Vagina (tissue), 2 donors: ENCODE measurements around the gene HCFC1. TPM values are rescaled to one million over a fixed set of nuclear protein-coding genes. Genes with fewer than 3 reads are reported as not detected.

Experiments
- DNase-seq, 2 donors: peaks; one replicate each; pipeline ENCODE4 v3.0.0-alpha.2; 2017; ENCODE audit errors: extremely low spot score in 2 of 2
- H3K27ac ChIP-seq: fragments of 200-600 bp; sonication (generic); one replicate; pipeline ENCODE4 v1.5.1; 2019
- H3K27me3 ChIP-seq: fragments of 200-600 bp; sonication (generic); one replicate; pipeline ENCODE4 v1.5.1; 2019
- H3K36me3 ChIP-seq, 2 donors: fragments of 200-600 bp; sonication (generic); one replicate each; pipeline ENCODE4 v1.5.1; 2017 to 2019
- H3K4me1 ChIP-seq: fragments of 200-600 bp; sonication (generic); one replicate; pipeline ENCODE4 v1.5.1; 2019
- H3K4me3 ChIP-seq, 2 donors: fragments of 200-600 bp; sonication (generic); 1 replicate in 1 of 2; 2 replicates in 1 of 2; pipeline ENCODE4 v1.5.1; 2016 to 2019
- H3K9me3 ChIP-seq: fragments of 200-600 bp; sonication (generic); one replicate; pipeline ENCODE4 v1.5.1; 2019
- POLR2A ChIP-seq, 2 donors: fragments of 450-650 bp; IDR thresholded peaks; one replicate each; pipeline ENCODE4 v1.6.1; 2017; ENCODE audit warnings: antibody characterized with exemption in 2 of 2, mild to moderate bottlenecking in 2 of 2, moderate library complexity in 2 of 2
- POLR2AphosphoS5 ChIP-seq, 2 donors: sonication (generic); formaldehyde crosslinking; IDR thresholded peaks; one replicate each; pipeline ENCODE4 v1.9.0; 2017; ENCODE audit warnings: antibody characterized with exemption in 2 of 2, mild to moderate bottlenecking in 2 of 2, low read depth in 1 of 2; ENCODE audit not compliant: insufficient read depth in 1 of 2
- intact Hi-C: fragments of 100-400 bp; cut with DNase I; formaldehyde crosslinking; loops from one replicate; pipeline ENCODE4 v1.15.1; 2023
- total RNA-seq: library from RNA; depleted of rRNA; stranded (reverse); fragments of >200 nt; gene quantifications from one replicate; pipeline ENCODE4 v1.2.3, GENCODE V29; 2016
- TF ChIP-seq, protein P1 (sequence below), 3 experiments: fragments of 450-650 bp in 2 of 3; fragments of 200-600 bp in 1 of 3; sonication (generic) in 1 of 3; IDR thresholded peaks; one replicate each; pipeline ENCODE4 v1.5.1; 2017 to 2019; ENCODE audit warnings: antibody characterized with exemption in 3 of 3, mild to moderate bottlenecking in 2 of 3, moderate library complexity in 2 of 3

The HCFC1 gene
- total RNA-seq, 1 donor from 2014 or later = 38.8 TPM

DNA sequence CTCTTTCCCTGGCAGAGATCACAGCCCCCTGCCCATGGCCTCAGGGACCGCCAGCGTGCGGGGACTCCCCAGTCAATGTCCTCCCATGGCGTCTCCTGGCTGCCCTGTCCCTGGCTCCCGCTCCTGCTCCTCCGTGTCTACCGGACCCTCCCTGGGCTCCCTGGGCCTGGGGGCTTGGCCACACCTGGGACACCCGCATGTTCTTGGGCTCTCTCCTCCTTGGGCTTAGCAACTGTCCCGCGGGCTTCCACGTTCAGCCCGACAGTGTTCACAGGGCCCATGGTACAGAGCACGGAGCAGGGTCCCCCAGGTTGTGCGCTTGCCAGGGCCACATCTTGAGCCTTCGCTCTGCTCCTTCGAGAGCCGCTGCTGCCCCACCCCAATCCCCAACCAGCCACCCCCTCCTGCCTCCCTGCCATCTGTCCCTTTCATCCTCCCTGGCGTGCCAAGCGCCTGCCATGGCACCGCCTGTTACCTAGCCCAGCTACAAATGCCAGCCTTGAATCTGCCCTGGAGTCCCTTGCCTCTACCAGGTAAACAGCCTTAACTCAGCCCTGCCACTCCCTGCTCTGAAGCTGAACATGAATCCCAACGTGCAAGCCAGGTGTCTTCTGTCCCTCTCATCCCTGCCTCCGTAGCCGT is 63.3 kb downstream of the HCFC1 start:
- no peak for TF ChIP-seq POLR2AphosphoS5 (IDR thresholded peaks at IDR 0.05; ENCODE audit: insufficient read depth in 1 of 2, low read depth in 1 of 2)
- TF ChIP-seq POLR2A (IDR thresholded peaks at IDR 0.05) = no peak
- TF ChIP-seq, protein P1, sequence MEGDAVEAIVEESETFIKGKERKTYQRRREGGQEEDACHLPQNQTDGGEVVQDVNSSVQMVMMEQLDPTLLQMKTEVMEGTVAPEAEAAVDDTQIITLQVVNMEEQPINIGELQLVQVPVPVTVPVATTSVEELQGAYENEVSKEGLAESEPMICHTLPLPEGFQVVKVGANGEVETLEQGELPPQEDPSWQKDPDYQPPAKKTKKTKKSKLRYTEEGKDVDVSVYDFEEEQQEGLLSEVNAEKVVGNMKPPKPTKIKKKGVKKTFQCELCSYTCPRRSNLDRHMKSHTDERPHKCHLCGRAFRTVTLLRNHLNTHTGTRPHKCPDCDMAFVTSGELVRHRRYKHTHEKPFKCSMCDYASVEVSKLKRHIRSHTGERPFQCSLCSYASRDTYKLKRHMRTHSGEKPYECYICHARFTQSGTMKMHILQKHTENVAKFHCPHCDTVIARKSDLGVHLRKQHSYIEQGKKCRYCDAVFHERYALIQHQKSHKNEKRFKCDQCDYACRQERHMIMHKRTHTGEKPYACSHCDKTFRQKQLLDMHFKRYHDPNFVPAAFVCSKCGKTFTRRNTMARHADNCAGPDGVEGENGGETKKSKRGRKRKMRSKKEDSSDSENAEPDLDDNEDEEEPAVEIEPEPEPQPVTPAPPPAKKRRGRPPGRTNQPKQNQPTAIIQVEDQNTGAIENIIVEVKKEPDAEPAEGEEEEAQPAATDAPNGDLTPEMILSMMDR (IDR thresholded peaks at IDR 0.05) = no peak
- Histone ChIP-seq H3K27me3 (no peaks in the 10 kb centered on the region), H3K4me1 (peaks cover 12% of the 10 kb centered on the region), H3K9me3 (no peaks in the 10 kb centered on the region), H3K27ac (no peak overlapping the region), H3K4me3 (no peak overlapping the region), H3K36me3 (no peaks in the 10 kb centered on the region)
- DNase-seq = no peak
- intact Hi-C loops = no loop called here

DNA sequence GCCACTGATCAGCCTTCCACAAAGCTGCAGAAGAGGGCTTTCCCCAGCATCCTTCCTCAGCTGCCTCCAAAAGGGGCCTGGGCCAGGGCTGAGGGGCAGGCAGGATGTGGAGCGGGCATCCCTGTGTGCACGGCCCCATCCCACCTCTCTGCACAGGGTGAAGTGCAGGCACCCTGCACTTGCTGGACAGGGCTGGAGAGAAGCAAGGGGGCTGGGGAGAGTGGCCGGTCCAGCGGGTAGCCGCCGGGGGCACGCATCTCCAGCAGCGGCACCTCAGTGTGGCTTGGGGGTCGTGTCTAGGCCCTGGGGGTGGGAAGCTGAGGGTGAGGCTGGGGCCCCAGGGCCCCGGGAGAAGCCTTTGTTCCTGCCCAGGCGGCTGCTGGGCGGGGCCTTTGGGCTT is 64.2 kb downstream of the HCFC1 start:
- Histone ChIP-seq H3K27ac (no peak overlapping the region), H3K36me3 (no peaks in the 10 kb centered on the region)

DNA sequence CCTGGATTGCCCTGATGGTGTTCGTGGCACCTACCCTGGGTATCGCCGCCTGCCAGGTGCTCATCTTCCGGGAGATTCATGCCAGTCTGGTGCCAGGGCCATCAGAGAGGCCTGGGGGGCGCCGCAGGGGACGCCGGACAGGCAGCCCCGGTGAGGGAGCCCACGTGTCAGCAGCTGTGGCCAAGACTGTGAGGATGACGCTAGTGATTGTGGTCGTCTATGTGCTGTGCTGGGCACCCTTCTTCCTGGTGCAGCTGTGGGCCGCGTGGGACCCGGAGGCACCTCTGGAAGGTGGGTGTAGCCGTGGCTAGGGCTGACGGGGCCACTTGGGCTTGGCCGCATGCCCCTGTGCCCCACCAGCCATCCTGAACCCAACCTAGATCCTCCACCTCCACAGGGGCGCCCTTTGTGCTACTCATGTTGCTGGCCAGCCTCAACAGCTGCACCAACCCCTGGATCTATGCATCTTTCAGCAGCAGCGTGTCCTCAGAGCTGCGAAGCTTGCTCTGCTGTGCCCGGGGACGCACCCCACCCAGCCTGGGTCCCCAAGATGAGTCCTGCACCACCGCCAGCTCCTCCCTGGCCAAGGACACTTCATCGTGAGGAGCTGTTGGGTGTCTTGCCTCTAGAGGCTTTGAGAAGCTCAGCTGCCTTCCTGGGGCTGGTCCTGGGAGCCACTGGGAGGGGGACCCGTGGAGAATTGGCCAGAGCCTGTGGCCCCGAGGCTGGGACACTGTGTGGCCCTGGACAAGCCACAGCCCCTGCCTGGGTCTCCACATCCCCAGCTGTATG is 65.3 kb downstream of the HCFC1 start:
- Histone ChIP-seq H3K36me3 (no peaks in the 10 kb centered on the region), H3K27me3 (no peaks in the 10 kb centered on the region), H3K4me3 (no peak overlapping the region), H3K27ac (no peak overlapping the region), H3K9me3 (no peaks in the 10 kb centered on the region), H3K4me1 (peaks cover 18% of the 10 kb centered on the region)
- TF ChIP-seq, protein P1 (IDR thresholded peaks at IDR 0.05) = no peak
- TF ChIP-seq POLR2A (IDR thresholded peaks at IDR 0.05) = no peak
- TF ChIP-seq POLR2AphosphoS5 (IDR thresholded peaks at IDR 0.05; ENCODE audit: insufficient read depth in 1 of 2, low read depth in 1 of 2) = no peak
- no peak for DNase-seq
- intact Hi-C loops = no loop called here

More for the DNA sequence above, 64.2 kb downstream of the HCFC1 start:
- no peak for DNase-seq
- no peaks in the 10 kb centered on the region for H3K27me3 ChIP-seq
- no peak overlapping the region for H3K4me3 ChIP-seq
- H3K4me1 ChIP-seq = peaks cover 14% of the 10 kb centered on the region
- intact Hi-C loops = no loop called here
- no peaks in the 10 kb centered on the region for H3K9me3 ChIP-seq
- TF ChIP-seq POLR2A (IDR thresholded peaks at IDR 0.05) (no peak), POLR2AphosphoS5 (IDR thresholded peaks at IDR 0.05; ENCODE audit: insufficient read depth in 1 of 2, low read depth in 1 of 2) (no peak)
- TF ChIP-seq, protein P1 (IDR thresholded peaks at IDR 0.05) = no peak

DNA sequence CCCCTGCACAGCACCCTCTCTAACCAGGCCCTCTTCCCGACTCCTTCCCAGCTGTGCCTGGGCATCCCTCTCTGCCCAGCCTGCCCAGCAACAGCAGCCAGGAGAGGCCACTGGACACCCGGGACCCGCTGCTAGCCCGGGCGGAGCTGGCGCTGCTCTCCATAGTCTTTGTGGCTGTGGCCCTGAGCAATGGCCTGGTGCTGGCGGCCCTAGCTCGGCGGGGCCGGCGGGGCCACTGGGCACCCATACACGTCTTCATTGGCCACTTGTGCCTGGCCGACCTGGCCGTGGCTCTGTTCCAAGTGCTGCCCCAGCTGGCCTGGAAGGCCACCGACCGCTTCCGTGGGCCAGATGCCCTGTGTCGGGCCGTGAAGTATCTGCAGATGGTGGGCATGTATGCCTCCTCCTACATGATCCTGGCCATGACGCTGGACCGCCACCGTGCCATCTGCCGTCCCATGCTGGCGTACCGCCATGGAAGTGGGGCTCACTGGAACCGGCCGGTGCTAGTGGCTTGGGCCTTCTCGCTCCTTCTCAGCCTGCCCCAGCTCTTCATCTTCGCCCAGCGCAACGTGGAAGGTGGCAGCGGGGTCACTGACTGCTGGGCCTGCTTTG is 66.0 kb downstream of the HCFC1 start:
- Histone ChIP-seq H3K4me1 (peaks cover 18% of the 10 kb centered on the region), H3K27me3 (no peaks in the 10 kb centered on the region), H3K36me3 (no peaks in the 10 kb centered on the region), H3K4me3 (no peak overlapping the region), H3K27ac (no peak overlapping the region), H3K9me3 (no peaks in the 10 kb centered on the region)
- intact Hi-C loops = no loop called here
- DNase-seq = no peak
- no peak for TF ChIP-seq POLR2AphosphoS5 (IDR thresholded peaks at IDR 0.05; ENCODE audit: insufficient read depth in 1 of 2, low read depth in 1 of 2)
- TF ChIP-seq, protein P1 (IDR thresholded peaks at IDR 0.05) = no peak
